Body of pancreas (tissue), 4 donors: Measurements from ENCODE around the gene C3orf20. TPM values are rescaled to one million over a fixed set of nuclear protein-coding genes. Genes with fewer than 3 reads are reported as not detected.

Experiments
- ATAC-seq: fragments of 150-250 bp; one replicate; pipeline ENCODE4 v1.9.1; 2016
- DNase-seq, 4 donors: peaks; one replicate each; pipeline ENCODE4 v3.0.0-alpha.2; 2019
- H3K27ac ChIP-seq, 4 donors: fragments of 200-600 bp; sonication (generic); 1 replicate in 3 of 4; 2 replicates in 1 of 4; pipeline versions ENCODE4 v1.5.1 to v1.6.1; 2016 to 2019; ENCODE audit warnings: mild to moderate bottlenecking in 1 of 4, mixed read lengths in 1 of 4, moderate library complexity in 1 of 4
- H3K27me3 ChIP-seq, 2 donors: fragments of 200-600 bp; sonication (generic); one replicate each; pipeline ENCODE4 v1.6.0; 2016; ENCODE audit warnings: mild to moderate bottlenecking in 1 of 2
- H3K36me3 ChIP-seq, 2 donors: fragments of 200-600 bp; sonication (generic); replicated peaks in 1 of 2; 2 replicates each; pipeline ENCODE4 v1.5.1; 2016; ENCODE audit warnings: low read depth in 2 of 2; ENCODE audit not compliant: insufficient read depth in 1 of 2
- H3K4me1 ChIP-seq: fragments of 200-600 bp; sonication (generic); one replicate; pipeline ENCODE4 v1.6.0; 2016
- H3K4me3 ChIP-seq, 2 donors: fragments of 200-600 bp; sonication (generic); 1 replicate in 1 of 2; 2 replicates in 1 of 2; pipeline ENCODE4 v1.5.1; 2016 to 2019
- H3K9me3 ChIP-seq, 3 donors: fragments of 200-600 bp; sonication (generic); 1 replicate in 2 of 3; 2 replicates in 1 of 3; pipeline ENCODE4 v1.5.1; 2016
- POLR2A ChIP-seq, 3 donors: fragments of 450-650 bp; IDR thresholded peaks; one replicate each; pipeline ENCODE4 v1.6.1; 2016; ENCODE audit warnings: antibody characterized with exemption in 3 of 3, mild to moderate bottlenecking in 2 of 3
- WGBS, 2 donors: methylation state at CpG; one replicate each; pipeline ENCODE4 v1.1.5; 2017; 5-methylcytosine and 5-hydroxymethylcytosine counted together
- intact Hi-C: fragments of 100-400 bp; cut with DNase I; formaldehyde crosslinking; loops from one replicate; pipeline ENCODE4 v1.15.1; 2023
- total RNA-seq, 2 donors: library from RNA; depleted of rRNA; stranded (reverse); fragments of >200 nt; gene quantifications; one replicate each; pipeline ENCODE4 v1.1.0, GENCODE V29; 2016
- TF ChIP-seq, protein P1 (sequence below), 7 experiments: fragments of 450-650 bp in 4 of 7; fragments of 200-600 bp in 3 of 7; sonication (generic) in 3 of 7; IDR thresholded peaks; one replicate each; pipeline ENCODE4 v1.5.1; 2016 to 2019; ENCODE audit warnings: antibody characterized with exemption in 7 of 7

C3orf20 gene
- not detected for total RNA-seq

DNA sequence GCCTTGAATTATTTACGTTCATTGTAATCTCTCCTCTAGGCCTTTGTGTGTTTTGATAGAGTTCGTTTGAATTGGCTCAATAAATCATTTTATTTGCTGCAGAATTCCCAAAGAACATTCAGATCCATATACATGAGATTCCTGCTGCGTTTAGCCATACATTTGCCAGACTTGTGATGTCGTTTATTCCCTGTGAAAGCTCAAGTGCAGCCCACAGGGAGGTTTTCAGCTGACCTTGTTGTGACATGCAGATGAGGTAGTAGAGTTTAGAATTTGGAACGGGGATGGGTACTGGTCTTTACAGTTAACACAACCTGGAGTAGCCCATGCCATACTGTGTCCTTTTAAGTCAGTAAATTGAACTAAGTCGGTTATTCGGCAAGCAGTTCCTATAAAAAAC lies at the start of gene C3orf20:
Gene C3orf20 (plus strand): TSS at position 301 of the 400 bp plus-strand sequence. CDS start 7,573 bp downstream, outside the sequence.
- no peak for ATAC-seq
- no peak for DNase-seq
- Histone ChIP-seq H3K4me1 (peaks cover 4% of the 10 kb centered on the region), H3K27ac (no peak within 1 kb of the TSS), H3K36me3 (peaks cover 14 to 24% of the 10 kb centered on the region in 2 donors), H3K9me3 (no peaks in the 10 kb centered on the region), H3K4me3 (no peak within 1 kb of the TSS), H3K27me3 (no peaks in the 10 kb centered on the region)
- TF ChIP-seq, protein P1, sequence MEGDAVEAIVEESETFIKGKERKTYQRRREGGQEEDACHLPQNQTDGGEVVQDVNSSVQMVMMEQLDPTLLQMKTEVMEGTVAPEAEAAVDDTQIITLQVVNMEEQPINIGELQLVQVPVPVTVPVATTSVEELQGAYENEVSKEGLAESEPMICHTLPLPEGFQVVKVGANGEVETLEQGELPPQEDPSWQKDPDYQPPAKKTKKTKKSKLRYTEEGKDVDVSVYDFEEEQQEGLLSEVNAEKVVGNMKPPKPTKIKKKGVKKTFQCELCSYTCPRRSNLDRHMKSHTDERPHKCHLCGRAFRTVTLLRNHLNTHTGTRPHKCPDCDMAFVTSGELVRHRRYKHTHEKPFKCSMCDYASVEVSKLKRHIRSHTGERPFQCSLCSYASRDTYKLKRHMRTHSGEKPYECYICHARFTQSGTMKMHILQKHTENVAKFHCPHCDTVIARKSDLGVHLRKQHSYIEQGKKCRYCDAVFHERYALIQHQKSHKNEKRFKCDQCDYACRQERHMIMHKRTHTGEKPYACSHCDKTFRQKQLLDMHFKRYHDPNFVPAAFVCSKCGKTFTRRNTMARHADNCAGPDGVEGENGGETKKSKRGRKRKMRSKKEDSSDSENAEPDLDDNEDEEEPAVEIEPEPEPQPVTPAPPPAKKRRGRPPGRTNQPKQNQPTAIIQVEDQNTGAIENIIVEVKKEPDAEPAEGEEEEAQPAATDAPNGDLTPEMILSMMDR (IDR thresholded peaks at IDR 0.05) = no peak
- TF ChIP-seq POLR2A (IDR thresholded peaks at IDR 0.05) = no peak
- WGBS, 2 donors = 68 to 73% methylated on average over 7 of the region's 7 CpGs
- intact Hi-C loops = no loop called here

DNA sequence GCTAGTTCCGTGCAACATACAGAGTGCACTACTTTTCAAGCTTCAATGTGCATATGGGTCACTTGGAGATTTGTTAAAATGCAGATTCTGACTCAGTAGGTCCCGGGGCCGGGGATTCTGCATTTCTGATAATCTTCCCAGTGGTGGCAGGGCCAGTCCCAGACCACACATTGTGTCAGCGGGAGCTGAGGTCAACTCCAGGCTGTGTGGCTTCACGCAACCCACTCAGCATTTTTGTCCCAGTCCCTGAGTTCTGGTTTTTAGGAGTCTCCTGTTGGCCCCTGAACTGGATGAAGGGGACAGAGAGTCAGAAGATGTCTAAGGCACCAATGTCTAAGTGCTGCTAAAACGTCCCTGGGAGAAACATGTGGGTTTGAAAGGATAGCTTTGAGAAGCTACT lies 49.5 kb upstream of the C3orf20 start:
- no peak for ATAC-seq
- 83 to 84% methylated on average over 6 of the region's 6 CpGs for WGBS, 2 donors
- intact Hi-C loops = no loop called here

DNA sequence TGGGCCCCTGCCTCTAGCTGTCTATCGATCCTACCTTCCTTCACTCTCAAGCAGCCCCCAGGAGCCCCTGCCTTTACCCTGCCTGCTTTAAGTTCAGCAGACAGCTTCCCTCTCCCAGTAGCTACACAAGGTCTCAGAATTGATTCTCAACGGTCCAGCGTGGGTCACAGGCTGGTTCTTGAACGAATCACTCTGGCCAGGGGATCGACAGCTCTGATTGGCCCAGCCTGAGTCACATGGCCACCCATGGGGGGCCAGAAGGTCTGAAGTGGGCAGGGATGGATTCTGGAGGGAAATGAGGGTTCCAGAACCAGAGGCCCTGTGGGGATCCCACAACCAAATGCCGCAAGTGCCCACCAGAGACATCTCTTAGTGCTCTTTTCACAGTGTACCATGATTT lies 47.1 kb upstream of the C3orf20 start:
- 74 to 81% methylated on average over 5 to 6 of the region's 6 CpGs for WGBS, 2 donors
- TF ChIP-seq, protein P1 (IDR thresholded peaks at IDR 0.05) = no peak
- TF ChIP-seq POLR2A (IDR thresholded peaks at IDR 0.05) = no peak
- intact Hi-C loops = no loop called here
- DNase-seq (no peak), ATAC-seq (no peak)
- no peak overlapping the region for H3K27ac ChIP-seq
- H3K9me3 ChIP-seq = no peaks in the 10 kb centered on the region
- no peak overlapping the region for H3K4me3 ChIP-seq
- peaks cover 2% of the 10 kb centered on the region for H3K4me1 ChIP-seq
- no peaks in the 10 kb centered on the region for H3K36me3 ChIP-seq
- no peaks in the 10 kb centered on the region for H3K27me3 ChIP-seq

More for the DNA sequence above, 49.5 kb upstream of the C3orf20 start:
- Histone ChIP-seq H3K4me1 (peaks cover 23% of the 10 kb centered on the region), H3K4me3 (no peak overlapping the region), H3K36me3 (no peaks in the 10 kb centered on the region), H3K27ac (no peak overlapping the region), H3K27me3 (no peaks in the 10 kb centered on the region), H3K9me3 (no peaks in the 10 kb centered on the region)
- DNase-seq = no peak
- TF ChIP-seq POLR2A (IDR thresholded peaks at IDR 0.05) = no peak
- TF ChIP-seq, protein P1 (IDR thresholded peaks at IDR 0.05) = no peak

DNA sequence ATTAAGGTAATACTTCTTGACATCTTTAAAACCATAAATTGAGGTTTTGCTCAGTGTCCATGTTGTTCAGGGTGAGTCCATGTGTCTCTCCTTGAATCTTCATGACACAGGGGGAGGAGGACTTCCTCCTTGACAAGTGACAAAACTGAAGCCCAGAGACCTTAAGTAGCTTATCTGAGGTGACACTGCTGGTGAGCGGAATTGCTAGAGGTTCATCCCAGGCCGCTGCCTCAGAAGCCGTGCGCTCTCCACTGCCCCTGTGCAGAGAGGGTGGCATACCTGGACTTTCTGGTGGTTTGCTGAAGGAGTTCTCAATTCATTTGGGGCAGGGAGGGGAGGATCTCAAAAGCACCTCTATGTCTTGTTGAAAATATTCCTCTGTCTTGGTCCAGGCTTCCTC lies 46.5 kb upstream of the C3orf20 start:
- Histone ChIP-seq H3K9me3 (no peaks in the 10 kb centered on the region), H3K4me1 (no peaks in the 10 kb centered on the region), H3K36me3 (no peaks in the 10 kb centered on the region), H3K27me3 (no peaks in the 10 kb centered on the region), H3K27ac (no peak overlapping the region), H3K4me3 (no peak overlapping the region)
- 84 to 100% methylated on average over 3 to 4 of the region's 4 CpGs for WGBS, 2 donors
- TF ChIP-seq POLR2A (IDR thresholded peaks at IDR 0.05) = no peak
- TF ChIP-seq, protein P1 (IDR thresholded peaks at IDR 0.05) = no peak
- DNase-seq (no peak), ATAC-seq (no peak)
- intact Hi-C loops = no loop called here

DNA sequence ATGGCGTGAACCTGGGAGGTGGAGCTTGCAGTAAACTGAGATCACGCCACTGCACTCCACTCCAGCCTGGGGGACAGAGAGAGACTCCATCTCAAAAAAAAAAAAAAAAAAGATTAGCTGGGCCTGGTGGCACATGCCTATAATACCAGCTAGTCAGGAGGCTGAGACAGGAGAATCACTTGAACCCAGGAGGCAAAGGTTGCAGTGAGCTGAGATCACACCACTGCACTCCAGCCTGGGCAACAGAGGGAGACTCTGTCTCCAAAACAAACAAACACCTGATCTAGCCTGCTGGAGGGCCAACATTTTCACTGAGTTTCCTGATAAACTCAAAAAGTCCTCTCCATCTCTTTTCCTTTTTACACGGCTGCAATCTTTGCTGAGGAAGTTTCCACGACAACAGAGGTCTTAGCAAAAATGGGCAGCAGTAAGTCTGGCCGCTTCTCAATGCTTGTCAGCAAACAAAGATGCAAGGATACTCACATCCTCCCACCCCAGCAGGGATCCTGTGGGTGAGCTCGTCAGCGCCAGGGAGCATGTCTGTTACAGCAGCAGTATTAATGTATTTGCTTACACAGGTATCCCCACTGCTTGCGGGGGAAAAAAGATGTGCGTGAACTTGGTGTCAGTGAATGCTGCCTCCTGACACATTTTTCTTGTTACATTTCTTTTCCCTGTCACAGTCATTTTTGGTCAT lies 44.4 kb upstream of the C3orf20 start:
- DNase-seq (no peak), ATAC-seq (no peak)
- TF ChIP-seq POLR2A (IDR thresholded peaks at IDR 0.05) = no peak
- TF ChIP-seq, protein P1 (IDR thresholded peaks at IDR 0.05) = no peak
- H3K4me3 ChIP-seq = no peak overlapping the region
- no peak overlapping the region for H3K27ac ChIP-seq
- 79 to 81% methylated on average over 9 of the region's 9 CpGs for WGBS, 2 donors
- no peaks in the 10 kb centered on the region for H3K9me3 ChIP-seq
- intact Hi-C loops = loop anchor here (10.0 kb wide), 1 partner anchor 284 kb away; no protein-coding TSS in a partner anchor
- no peaks in the 10 kb centered on the region for H3K36me3 ChIP-seq
- H3K4me1 ChIP-seq = no peaks in the 10 kb centered on the region
- no peaks in the 10 kb centered on the region for H3K27me3 ChIP-seq
